Measurements from ENCODE around the gene PFDN6. TPM values are rescaled to one million over a fixed set of nuclear protein-coding genes. Genes with fewer than 3 reads are reported as not detected.

The PFDN6 gene
- total and polyA plus RNA-seq, 2 experiments from 2014 or later: 56.1 to 62.2 TPM

DNA sequence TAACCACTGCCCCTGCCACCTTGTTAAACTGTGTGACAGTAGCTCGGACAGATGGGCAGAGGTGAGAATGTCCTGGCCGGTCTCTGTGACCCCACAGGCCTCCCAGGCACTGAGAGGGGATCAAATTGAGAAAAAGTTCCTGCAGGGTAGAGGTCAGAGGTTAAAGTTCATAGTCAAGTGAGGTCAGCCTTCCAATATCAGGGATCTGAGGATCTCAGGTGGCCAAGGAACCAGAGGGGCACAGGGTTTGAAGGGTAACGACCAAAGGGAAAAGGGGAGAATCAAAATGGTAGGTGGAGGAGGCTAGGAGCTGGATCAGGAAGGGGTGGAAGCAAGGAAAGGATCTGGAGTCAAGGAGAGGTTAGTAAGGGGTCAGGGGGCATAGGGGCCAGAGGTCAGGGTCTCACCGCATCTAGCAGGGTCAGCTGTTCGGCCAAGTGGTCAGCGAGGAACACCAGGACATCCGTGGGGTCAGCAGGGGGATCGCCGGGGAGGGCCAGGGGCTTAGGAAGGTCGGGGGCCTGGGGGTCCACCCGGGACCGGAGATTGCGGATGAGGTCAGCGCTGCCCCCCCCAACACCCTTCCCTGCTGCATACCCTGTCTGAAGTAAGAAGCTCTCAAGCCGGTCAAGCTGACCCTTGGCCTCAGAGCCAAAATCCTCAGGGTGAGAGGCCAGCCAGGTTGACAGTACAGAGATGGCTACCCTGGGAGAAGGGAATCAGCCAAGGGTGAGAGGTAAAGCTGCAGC is 6.4 kb downstream of the PFDN6 start:
- H3K4me1 Mint-ChIP-seq: peaks cover 28% of the 10 kb centered on the region
- H3K36me3 Mint-ChIP-seq (ENCODE audit: low read depth): peaks cover 36% of the 10 kb centered on the region
- no peak overlapping the region; the same call in 1 of the 2 replicates for H3K27ac Mint-ChIP-seq
- no peak overlapping the region for H3K4me3 ChIP-seq
- H3K27me3 ChIP-seq (ENCODE audit: insufficient read depth): no peaks in the 10 kb centered on the region
- no peak overlapping the region for H3K27ac ChIP-seq (ENCODE audit: low read depth)
- TF ChIP-seq POLR2AphosphoS5 (IDR thresholded peaks at IDR 0.05; ENCODE audit: low read depth) (no peak), JUNB (IDR thresholded peaks at IDR 0.05; ENCODE audit: unreplicated experiment) (no peak), CTCF (conservative IDR thresholded peaks at IDR 0.05; ENCODE audit: low read depth in 2 of 2) (no peak), ZNF114 (CRISPR knock-in tag; IDR thresholded peaks at IDR 0.05) (no peak), CREB1 (CRISPR knock-in tag; IDR thresholded peaks at IDR 0.05; ENCODE audit: low read depth) (no peak), ZNF462 (CRISPR knock-in tag; IDR thresholded peaks at IDR 0.05) (no peak), STAT1 (IDR thresholded peaks at IDR 0.05; ENCODE audit: unreplicated experiment) (no peak), NANOG (IDR thresholded peaks at IDR 0.05; ENCODE audit: borderline replicate concordance) (no peak), REST (IDR thresholded peaks at IDR 0.05; ENCODE audit: unreplicated experiment) (no peak), ZNF331 (CRISPR knock-in tag; IDR thresholded peaks at IDR 0.05; ENCODE audit: low read depth) (no peak), EZH2 (IDR thresholded peaks at IDR 0.05; ENCODE audit: low read depth, unreplicated experiment) (no peak), EZH2phosphoT487 (IDR thresholded peaks at IDR 0.05; ENCODE audit: unreplicated experiment) (no peak)
- TF ChIP-seq, protein P1, sequence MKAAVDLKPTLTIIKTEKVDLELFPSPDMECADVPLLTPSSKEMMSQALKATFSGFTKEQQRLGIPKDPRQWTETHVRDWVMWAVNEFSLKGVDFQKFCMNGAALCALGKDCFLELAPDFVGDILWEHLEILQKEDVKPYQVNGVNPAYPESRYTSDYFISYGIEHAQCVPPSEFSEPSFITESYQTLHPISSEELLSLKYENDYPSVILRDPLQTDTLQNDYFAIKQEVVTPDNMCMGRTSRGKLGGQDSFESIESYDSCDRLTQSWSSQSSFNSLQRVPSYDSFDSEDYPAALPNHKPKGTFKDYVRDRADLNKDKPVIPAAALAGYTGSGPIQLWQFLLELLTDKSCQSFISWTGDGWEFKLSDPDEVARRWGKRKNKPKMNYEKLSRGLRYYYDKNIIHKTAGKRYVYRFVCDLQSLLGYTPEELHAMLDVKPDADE (IDR thresholded peaks at IDR 0.05): no peak
- peaks cover 9% of the 10 kb centered on the region; the same call in 1 of the 2 replicates for H4K20me1 ChIP-seq (replicated peaks; ENCODE audit: insufficient read depth)
- DNase-seq (ENCODE audit: low spot score) (no peak), ATAC-seq (no peak)
- peaks cover 23% of the 10 kb centered on the region for H3K27me3 Mint-ChIP-seq (ENCODE audit: insufficient read depth, low read depth, poor library complexity)
- no peaks in the 10 kb centered on the region for H3K9me3 Mint-ChIP-seq
- H3K4me3 Mint-ChIP-seq: peak overlapping the region; percentile 97
- H3K4me2 ChIP-seq: no peak overlapping the region
- no peak overlapping the region for H2AFZ ChIP-seq
- peaks cover 21% of the 10 kb centered on the region; the same call in 1 of the 2 replicates for H3F3A ChIP-seq (replicated peaks; ENCODE audit: low read depth)
- H3K79me2 ChIP-seq (replicated peaks; ENCODE audit: insufficient read depth): peaks cover 18% of the 10 kb centered on the region
- no peaks in the 10 kb centered on the region for H3K4me1 ChIP-seq (ENCODE audit: insufficient read depth)
- no peaks in the 10 kb centered on the region for H3K9me2 ChIP-seq (ENCODE audit: insufficient read depth)
- no peaks in the 10 kb centered on the region for H3K36me3 ChIP-seq (ENCODE audit: insufficient read depth)
